ENCODE data around the gene GLMN. TPM values are rescaled to one million over a fixed set of nuclear protein-coding genes. Genes with fewer than 3 reads are reported as not detected.

GLMN gene
- total and polyA plus RNA-seq, 2 of the 13 experiments (the other 11 are each of a cell fraction or from before 2014, with no cell fraction given): 5.9 to 18.4 TPM

GRCh38 chr1:92298573-92299476 is at the start of gene GLMN, which contains the start of gene RPAP2 (continued):
- TF ChIP-seq PATZ1 (CRISPR knock-in tag; IDR thresholded peaks at IDR 0.05) (peak; percentile 1; the same call in 1 of the 2 replicates), ZNF280D (CRISPR knock-in tag; IDR thresholded peaks at IDR 0.05) (peak; percentile 19; the same call in 1 of the 2 replicates), TEF (CRISPR knock-in tag; IDR thresholded peaks at IDR 0.05) (peak; percentile 31; the same call in 1 of the 2 replicates), FOSL1 (CRISPR knock-in tag; IDR thresholded peaks at IDR 0.05; ENCODE audit: borderline replicate concordance) (no peak), ZNF260 (CRISPR knock-in tag; IDR thresholded peaks at IDR 0.05; ENCODE audit: borderline replicate concordance, low read depth) (no peak), MAFK (conservative IDR thresholded peaks at IDR 0.05 in 1 of 2, IDR thresholded peaks at IDR 0.05 in 1 of 2; ENCODE audit: low read length in 2 of 2) (no peak), KLF6 (CRISPR knock-in tag; IDR thresholded peaks at IDR 0.05) (no peak), ZNF816 (CRISPR knock-in tag; IDR thresholded peaks at IDR 0.05; ENCODE audit: borderline replicate concordance) (peak; percentile 87; the same call in 1 of the 2 replicates), MEIS2 (CRISPR knock-in tag; IDR thresholded peaks at IDR 0.05) (no peak), TBX3 (IDR thresholded peaks at IDR 0.05; ENCODE audit: borderline replicate concordance) (no peak), TFDP2 (CRISPR knock-in tag; IDR thresholded peaks at IDR 0.05) (peak; percentile 79), RELA (CRISPR knock-in tag; IDR thresholded peaks at IDR 0.05) (no peak), ZNF609 (CRISPR knock-in tag; IDR thresholded peaks at IDR 0.05; ENCODE audit: borderline replicate concordance) (no peak), ELF4 (CRISPR knock-in tag; IDR thresholded peaks at IDR 0.05; ENCODE audit: borderline replicate concordance) (no peak)
